Muscle layer of duodenum (tissue), 2 donors: ENCODE measurements around the gene OTX1.
"Not testable (repeated sequence)": the region's sequence is repeated elsewhere in the genome, so short reads cannot be mapped to it uniquely, and the experiment has no call there.

Experiments used
- H3K27ac ChIP-seq: one replicate; pipeline ENCODE4 v1.7.0; 2013; ENCODE audit warnings: mild to moderate bottlenecking, low read length
- H3K27me3 ChIP-seq: one replicate; pipeline ENCODE4 v1.7.0; 2013; ENCODE audit warnings: low read depth, mild to moderate bottlenecking, control low read depth, low read length
- H3K36me3 ChIP-seq, 2 donors: one replicate each; pipeline ENCODE4 v1.7.0; 2013; ENCODE audit warnings: low read length in 2 of 2, control low read depth in 1 of 2, mild to moderate bottlenecking in 1 of 2; ENCODE audit not compliant: insufficient read depth in 2 of 2, control insufficient read depth in 1 of 2
- H3K4me1 ChIP-seq, 2 donors: one replicate each; pipeline ENCODE4 v1.7.0; 2013; ENCODE audit warnings: low read length in 2 of 2, mild to moderate bottlenecking in 2 of 2, control low read depth in 1 of 2, moderate library complexity in 1 of 2; ENCODE audit not compliant: insufficient read depth in 2 of 2, control insufficient read depth in 1 of 2
- H3K4me3 ChIP-seq, 2 donors: one replicate each; pipeline ENCODE4 v1.7.0; 2013; ENCODE audit warnings: low read length in 2 of 2, low read depth in 1 of 2, mild to moderate bottlenecking in 1 of 2
- H3K9me3 ChIP-seq, 2 donors: one replicate each; pipeline ENCODE4 v1.7.0; 2013; ENCODE audit warnings: low read length in 2 of 2, control low read depth in 1 of 2, mild to moderate bottlenecking in 1 of 2; ENCODE audit not compliant: control insufficient read depth in 1 of 2
- donor health status: healthy.

Gene OTX1

DNA sequence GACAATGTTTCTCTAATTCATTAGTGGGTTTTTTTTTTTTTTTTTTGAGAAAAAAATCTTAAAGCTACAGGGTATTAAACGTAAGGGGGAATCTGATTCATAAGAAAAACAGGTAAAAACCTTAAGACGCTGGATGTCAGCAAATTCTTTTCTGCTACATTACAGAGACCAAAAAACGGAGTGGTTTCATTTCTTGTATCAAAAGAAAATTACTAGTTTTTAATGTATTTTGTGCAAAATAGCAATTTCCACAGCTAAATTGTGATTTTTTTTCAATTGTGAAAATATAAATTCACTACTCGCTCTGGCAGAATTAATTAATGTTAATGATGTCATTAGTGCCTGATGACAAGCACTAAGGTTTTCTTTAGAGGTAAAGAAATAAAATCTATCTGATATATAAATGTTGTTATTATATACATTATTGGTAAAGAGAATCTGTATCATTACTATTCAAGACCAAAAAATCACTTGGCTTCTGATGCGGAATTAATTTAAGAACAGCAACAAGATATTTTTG is 9.9 kb downstream of the OTX1 start:
- peaks cover 64% of the 10 kb centered on the region for H3K27me3 ChIP-seq
- peaks cover 7 to 34% of the 10 kb centered on the region in 2 donors for H3K4me1 ChIP-seq
- no peak overlapping the region for H3K27ac ChIP-seq
- peaks cover 0 to 4% of the 10 kb centered on the region in 2 donors for H3K9me3 ChIP-seq
- no peak overlapping the region for H3K4me3 ChIP-seq
- no peaks in the 10 kb centered on the region for H3K36me3 ChIP-seq

DNA sequence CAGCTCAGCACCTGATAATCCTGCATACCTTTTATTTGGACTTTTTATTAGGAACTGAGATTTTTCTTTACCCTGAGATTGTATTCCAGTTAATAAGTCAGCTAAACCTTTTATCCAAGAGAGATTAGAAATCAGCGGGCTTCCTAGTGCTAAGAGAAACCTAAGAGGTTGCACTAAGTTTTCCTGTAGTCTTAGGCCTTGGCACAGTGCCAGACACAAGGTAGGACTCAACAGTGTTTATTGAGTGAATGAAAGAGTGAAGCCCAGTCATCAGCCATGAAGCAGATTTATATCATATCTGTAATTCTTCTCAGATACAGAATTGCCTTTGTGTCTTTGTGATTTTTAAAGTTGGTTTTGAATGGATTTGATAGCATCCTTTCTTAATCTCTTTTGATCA is 13.6 kb downstream of the OTX1 start:
- H3K27ac ChIP-seq = no peak overlapping the region
- H3K4me3 ChIP-seq = no peak overlapping the region
- H3K9me3 ChIP-seq = peaks cover 0 to 4% of the 10 kb centered on the region in 2 donors
- H3K36me3 ChIP-seq = no peaks in the 10 kb centered on the region
- peaks cover 41% of the 10 kb centered on the region for H3K27me3 ChIP-seq
- H3K4me1 ChIP-seq = peaks cover 0 to 6% of the 10 kb centered on the region in 2 donors

DNA sequence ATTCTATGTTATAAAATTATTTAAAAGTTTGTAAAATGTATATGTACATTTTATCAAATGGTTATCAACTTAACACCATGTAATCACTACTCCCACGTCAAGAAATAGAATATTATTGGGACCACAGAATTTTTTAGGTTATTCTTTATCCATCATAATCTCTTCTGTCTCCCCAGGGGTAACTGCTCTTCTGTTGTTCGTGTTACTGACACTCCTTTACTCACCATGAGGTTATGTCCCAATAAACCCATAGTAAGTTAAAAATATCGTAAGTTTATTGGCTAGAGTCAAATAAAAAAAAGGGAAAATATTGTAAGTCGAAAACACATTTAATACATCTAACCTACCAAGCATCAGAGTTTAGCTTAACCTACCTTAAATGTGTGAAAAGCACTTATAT is 14.0 kb downstream of the OTX1 start:
- Histone ChIP-seq H3K27me3 (peaks cover 38% of the 10 kb centered on the region), H3K4me1 (peaks cover 0 to under 1% of the 10 kb centered on the region in 2 donors), H3K4me3 (no peak overlapping the region), H3K27ac (no peak overlapping the region), H3K36me3 (no peaks in the 10 kb centered on the region), H3K9me3 (peaks cover 0 to under 1% of the 10 kb centered on the region in 2 donors)

DNA sequence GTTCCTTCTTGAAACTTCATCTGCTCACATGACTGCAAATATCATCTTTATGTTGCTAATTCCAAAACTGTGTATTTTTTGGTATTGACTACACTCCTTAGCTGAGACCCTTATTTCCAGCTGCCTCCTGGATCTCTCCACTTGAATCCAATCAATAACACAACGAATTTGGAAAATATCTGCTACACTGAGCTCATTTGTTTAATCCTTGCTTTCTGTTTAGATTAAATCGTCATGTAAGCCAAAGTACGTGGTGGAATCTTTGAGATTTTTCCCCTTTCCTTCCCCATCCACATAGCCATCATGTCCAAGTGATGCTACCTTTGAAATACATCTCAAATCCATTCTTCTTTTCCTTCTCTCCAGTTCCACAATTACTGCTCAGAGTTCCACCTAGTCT is 15.6 kb downstream of the OTX1 start:
- no peak overlapping the region for H3K27ac ChIP-seq
- no peaks in the 10 kb centered on the region for H3K9me3 ChIP-seq
- H3K4me3 ChIP-seq = no peak overlapping the region
- H3K4me1 ChIP-seq = no peaks in the 10 kb centered on the region
- H3K36me3 ChIP-seq = no peaks in the 10 kb centered on the region
- peaks cover 26% of the 10 kb centered on the region for H3K27me3 ChIP-seq

DNA sequence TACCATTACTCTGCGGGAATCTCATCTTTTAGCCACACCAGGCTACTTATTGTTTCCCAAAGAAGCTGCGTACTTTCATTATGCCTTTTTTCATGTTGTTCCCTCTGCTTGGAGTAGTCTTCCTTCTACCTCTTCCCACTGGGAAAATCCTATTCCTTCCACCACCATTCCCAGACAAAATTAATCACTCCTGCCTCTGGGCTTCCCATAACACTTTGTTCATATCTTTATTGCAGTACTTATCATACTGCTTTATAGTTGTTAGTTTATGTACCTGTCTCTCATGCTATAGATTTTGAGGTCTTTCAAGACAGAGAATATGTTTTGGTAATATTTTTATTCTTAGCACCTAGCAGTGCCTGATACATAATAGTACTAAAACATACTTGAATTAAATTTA is 16.2 kb downstream of the OTX1 start:
- H3K4me3 ChIP-seq = no peak overlapping the region
- H3K27me3 ChIP-seq = peaks cover 21% of the 10 kb centered on the region
- H3K36me3 ChIP-seq = no peaks in the 10 kb centered on the region
- no peak overlapping the region for H3K27ac ChIP-seq
- H3K4me1 ChIP-seq = no peaks in the 10 kb centered on the region
- no peaks in the 10 kb centered on the region for H3K9me3 ChIP-seq

DNA sequence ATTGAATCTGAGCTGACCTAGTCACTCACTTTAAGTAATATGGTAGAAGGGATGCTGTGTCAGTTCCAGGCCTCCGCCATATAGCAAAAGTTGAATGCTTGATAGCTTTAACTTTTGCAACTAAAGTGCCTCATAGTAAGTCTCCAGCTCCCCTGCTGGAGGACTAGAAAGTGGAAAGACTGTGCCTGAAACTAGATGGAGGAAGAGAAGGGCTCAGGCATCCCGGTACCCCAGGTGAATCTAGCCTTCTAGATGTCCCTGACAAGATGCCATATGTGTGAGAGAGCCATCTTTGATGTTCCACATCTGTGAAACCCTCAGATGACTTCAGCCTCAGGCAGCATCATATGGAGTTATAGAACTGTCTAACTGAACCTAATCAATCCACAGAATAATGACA is 21.0 kb downstream of the OTX1 start:
- Histone ChIP-seq H3K9me3 (no peaks in the 10 kb centered on the region), H3K4me3 (no peak overlapping the region), H3K27me3 (peaks cover 3% of the 10 kb centered on the region), H3K36me3 (no peaks in the 10 kb centered on the region), H3K27ac (no peak overlapping the region), H3K4me1 (no peaks in the 10 kb centered on the region)

DNA sequence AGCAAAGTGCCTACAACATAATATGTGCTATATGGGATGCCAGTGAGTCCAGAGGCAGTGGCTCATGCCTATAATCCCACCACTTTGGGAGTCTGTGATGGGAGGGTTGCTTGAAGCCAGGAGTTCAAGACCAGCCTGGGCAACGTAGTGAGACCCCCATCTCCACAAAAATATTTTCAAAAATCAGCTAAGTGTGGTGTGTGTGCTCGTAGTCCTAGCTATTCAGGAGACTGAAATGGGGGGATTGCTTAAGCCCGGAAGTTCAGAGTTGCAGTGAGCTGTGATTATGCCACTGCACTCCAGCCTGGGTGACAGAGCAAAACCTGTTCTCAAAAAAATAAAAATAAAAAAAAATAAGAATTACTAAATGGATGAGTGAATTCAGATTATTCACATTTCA is 23.4 kb downstream of the OTX1 start:
- no peaks in the 10 kb centered on the region for H3K9me3 ChIP-seq
- H3K27me3 ChIP-seq = no peaks in the 10 kb centered on the region
- no peak overlapping the region for H3K27ac ChIP-seq
- H3K4me1 ChIP-seq = no peaks in the 10 kb centered on the region
- H3K4me3 ChIP-seq = no peak overlapping the region
- H3K36me3 ChIP-seq = no peaks in the 10 kb centered on the region

DNA sequence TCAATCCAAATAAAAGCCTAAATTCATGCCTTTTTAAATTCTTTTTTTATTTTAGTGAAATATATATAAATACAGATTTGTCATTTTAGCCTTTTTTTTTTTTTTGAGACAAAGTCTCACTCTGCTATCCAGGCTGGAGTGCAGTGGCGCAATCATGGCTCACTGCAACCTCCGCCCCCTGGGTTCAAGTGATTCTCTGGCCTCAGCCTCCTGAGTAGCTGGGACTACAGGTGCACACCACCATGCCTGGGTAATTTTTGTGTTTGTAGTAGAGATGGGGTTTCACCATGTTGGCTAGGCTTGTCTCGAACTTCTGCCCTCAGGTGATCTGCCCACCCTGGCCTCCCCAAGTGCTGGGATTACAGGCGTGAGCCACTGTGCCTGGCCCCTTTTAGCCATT is 23.8 kb downstream of the OTX1 start:
- not testable (repeated sequence) for H3K4me1 ChIP-seq, H3K4me3 ChIP-seq, H3K9me3 ChIP-seq, H3K27ac ChIP-seq, H3K27me3 ChIP-seq, H3K36me3 ChIP-seq

DNA sequence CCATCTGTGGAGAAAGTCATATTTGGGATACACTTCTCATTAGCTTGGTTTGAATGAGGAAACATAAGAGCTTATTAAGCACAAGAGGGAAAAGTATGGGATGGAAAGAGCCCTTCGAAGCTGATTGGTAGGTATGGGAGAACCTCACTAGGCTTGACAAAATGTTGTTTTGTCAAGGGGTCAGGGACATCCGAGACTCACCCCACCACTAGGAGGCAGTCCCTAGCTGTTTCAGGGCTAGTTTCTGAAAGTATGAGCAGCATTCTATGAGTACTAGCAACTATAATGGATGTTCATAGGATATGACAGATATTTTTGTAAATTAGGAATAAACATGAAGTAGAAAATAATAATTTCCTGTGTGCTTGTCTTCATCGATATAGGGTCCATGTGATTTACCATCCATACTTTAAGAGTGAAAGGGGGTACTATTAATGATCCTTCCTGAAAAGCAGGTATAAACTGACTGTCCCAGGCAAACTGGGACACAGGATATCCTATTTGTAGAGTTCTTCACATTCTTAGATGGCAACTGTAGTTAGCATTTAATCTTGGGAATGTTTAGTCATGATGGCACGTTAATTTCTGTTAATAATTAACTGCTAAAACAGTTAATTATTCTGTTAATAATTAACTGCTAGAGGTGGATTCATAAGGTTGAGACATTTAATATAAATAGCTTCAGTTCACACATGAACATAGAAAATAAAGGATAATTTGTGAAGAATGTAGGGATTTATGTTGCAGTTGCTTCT is 28.4 kb downstream of the OTX1 start:
- H3K27ac ChIP-seq = no peak overlapping the region
- no peaks in the 10 kb centered on the region for H3K36me3 ChIP-seq
- H3K4me1 ChIP-seq = no peaks in the 10 kb centered on the region
- H3K27me3 ChIP-seq = no peaks in the 10 kb centered on the region
- H3K4me3 ChIP-seq = no peak overlapping the region
- H3K9me3 ChIP-seq = no peaks in the 10 kb centered on the region

DNA sequence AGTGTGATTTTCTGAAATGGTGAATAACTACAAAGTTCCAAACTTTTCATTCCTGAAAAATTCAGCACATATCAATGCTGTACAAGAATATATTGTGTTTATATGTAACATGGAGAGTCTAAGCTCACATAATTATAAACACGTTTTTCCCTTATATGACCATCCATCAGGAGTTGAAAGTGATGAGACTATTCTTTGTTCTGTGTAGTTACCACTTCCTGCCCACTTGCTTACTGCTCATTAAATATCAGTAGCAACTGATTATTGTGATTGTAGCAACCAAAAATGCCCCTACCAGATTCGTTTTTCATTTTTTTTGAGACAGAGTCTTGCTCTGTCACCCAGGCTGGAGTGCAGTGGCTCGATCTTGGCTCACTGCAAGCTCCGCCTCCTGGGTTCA is 30.8 kb downstream of the OTX1 start:
- H3K27me3 ChIP-seq = no peaks in the 10 kb centered on the region
- no peak overlapping the region for H3K27ac ChIP-seq
- H3K4me1 ChIP-seq = no peaks in the 10 kb centered on the region
- H3K36me3 ChIP-seq = no peaks in the 10 kb centered on the region
- no peak overlapping the region for H3K4me3 ChIP-seq
- no peaks in the 10 kb centered on the region for H3K9me3 ChIP-seq

DNA sequence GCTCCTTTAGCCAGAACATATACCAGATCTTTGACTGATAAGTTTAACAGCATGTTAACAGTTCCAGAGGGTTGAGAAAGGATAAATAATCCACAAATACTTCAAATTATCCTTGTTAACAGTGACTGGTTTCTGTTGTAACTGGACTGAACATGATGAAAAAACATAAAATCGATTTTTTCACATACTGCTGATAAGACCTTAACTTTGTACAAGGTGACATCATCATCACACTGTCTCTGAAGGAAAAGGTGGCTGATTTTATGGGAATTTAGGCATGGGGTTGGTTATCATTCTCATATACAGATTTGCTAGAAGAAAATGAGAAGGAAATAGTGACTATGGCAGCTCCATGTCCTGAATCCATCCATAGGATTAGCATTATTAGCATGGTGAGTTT is 36.1 kb downstream of the OTX1 start:
- Histone ChIP-seq H3K9me3 (no peaks in the 10 kb centered on the region), H3K27ac (no peak overlapping the region), H3K4me1 (no peaks in the 10 kb centered on the region), H3K36me3 (no peaks in the 10 kb centered on the region), H3K4me3 (no peak overlapping the region), H3K27me3 (no peaks in the 10 kb centered on the region)

DNA sequence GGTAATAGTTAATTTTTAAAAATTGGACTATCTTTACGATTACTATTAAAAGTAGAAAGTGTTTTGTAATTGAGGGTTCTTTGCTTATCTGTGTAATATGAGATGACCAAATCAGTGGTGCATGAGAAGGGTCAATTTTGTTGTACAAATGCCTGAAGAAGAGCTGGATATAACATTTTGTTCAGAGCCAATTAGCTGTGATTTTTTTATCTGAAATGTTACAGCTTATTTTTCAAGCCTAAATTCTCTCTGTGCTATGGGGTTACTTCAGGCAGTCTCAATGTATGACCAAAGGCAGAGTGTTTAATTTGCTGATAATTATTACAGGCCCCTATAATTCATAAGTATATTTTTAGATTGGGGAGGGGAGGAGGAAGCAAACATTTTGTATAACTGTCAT is 41.8 kb downstream of the OTX1 start:
- Histone ChIP-seq H3K36me3 (no peaks in the 10 kb centered on the region), H3K9me3 (no peaks in the 10 kb centered on the region), H3K27ac (no peak overlapping the region), H3K4me3 (no peak overlapping the region), H3K4me1 (no peaks in the 10 kb centered on the region), H3K27me3 (no peaks in the 10 kb centered on the region)
